Stomach (tissue), 4 donors: ENCODE measurements around the gene GPR15.

Experiments used
- CTCF ChIP-seq, 7 experiments: fragments of 450-650 bp in 4 of 7; fragments of 200-600 bp in 3 of 7; sonication (generic) in 3 of 7; IDR thresholded peaks; one replicate each; pipeline ENCODE4 v1.5.1; 2016 to 2019; ENCODE audit warnings: antibody characterized with exemption in 7 of 7, control low read depth in 2 of 7, mild to moderate bottlenecking in 1 of 7
- POLR2A ChIP-seq, 4 donors: fragments of 450-650 bp; IDR thresholded peaks; one replicate each; pipeline ENCODE4 v1.6.1; 2016; ENCODE audit warnings: antibody characterized with exemption in 4 of 4, control low read depth in 2 of 4, mild to moderate bottlenecking in 1 of 4, moderate library complexity in 1 of 4
- POLR2AphosphoS5 ChIP-seq, 3 donors: sonication (generic); formaldehyde crosslinking; IDR thresholded peaks; one replicate each; pipeline ENCODE4 v1.6.1; 2016; ENCODE audit warnings: antibody characterized with exemption in 3 of 3

DNA sequence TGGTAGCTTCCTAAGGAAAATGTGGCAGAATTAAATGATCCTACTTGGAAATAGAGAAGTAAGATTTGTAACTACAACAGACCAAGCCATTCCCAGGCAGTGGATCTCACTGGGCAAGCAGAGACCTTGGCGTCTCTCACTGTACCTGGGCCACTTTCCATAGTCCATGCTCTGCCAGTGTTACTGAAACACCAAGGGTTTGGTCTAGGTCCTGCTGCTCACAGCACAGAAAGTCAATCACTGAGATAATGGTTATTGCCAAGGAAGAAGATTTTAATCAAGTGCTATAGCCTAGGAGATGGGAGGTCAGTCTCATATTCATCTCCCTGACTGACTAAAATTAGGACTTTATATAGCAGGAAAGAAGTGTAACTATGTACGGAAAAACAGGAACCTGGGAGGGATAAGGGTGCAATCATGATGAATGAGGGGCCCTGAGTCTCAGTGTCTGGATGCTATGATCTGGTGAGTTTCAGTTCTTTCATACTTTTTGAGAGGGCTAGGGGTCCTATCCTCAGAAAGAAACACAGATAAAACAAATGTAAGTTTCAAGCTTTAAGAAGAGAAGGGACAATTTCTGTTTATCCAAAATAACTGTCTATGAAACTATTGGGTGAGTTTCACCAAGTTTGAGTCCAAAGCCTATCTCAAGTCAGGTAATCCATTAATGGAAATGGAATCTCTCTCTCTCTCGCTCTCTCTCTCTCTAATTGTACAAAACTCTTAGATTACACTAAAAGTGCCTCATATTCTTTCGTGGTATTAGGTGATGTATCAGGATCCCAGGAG, 20.6 kb downstream of the GPR15 start:
- TF ChIP-seq CTCF (IDR thresholded peaks at IDR 0.05) = no peak
- TF ChIP-seq POLR2AphosphoS5 (IDR thresholded peaks at IDR 0.05) = no peak
- no peak for TF ChIP-seq POLR2A (IDR thresholded peaks at IDR 0.05)
